ENCODE measurements around the gene PTDSS2. TPM values are rescaled to one million over a fixed set of nuclear protein-coding genes. Genes with fewer than 3 reads are reported as not detected.

Gene PTDSS2
- total and polyA plus RNA-seq, 2 donors from 2014 or later = 28.5 to 37.7 TPM

DNA sequence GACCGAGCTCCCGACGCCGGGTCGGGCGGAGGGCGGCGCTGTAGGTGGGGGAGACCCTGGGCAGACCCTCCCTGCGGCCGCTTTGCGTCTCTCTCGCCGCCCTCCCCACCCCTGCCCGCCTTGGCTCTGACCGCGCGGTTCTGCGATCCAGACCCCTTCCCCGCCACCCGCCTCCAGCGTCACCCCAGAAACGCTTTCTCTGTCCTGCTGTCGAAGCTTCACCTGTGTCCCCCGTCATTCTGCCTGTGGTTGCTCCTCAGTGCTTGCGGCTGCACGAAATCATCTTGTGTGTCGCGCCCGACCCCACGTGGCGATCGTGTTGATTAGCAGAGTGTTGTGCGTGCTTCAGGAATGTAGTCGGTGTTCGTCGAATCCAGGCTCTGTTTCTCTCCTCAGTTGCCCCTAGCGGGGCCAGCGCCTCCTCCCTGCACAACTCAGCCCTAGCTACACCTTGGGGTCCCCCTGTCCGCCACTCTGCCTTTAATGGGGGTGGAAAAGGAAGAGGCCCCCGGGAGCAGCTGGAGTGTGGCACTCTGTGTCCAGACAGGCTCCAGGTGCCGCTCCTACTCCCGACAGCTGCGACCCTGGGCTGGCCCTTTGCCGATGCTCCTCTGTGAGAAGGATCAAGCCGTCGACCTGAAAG lies 851 bp downstream of the PTDSS2 start:
- H3K36me3 ChIP-seq (ENCODE audit: control insufficient read depth in 2 of 3, insufficient read depth in 3 of 3, low read length in 3 of 3) = peaks cover 0 to 9% (median 5%) of the 10 kb centered on the region in 3 donors
- intact Hi-C loops (cut with DNase I) = no loop called here
- TF ChIP-seq, protein P1, sequence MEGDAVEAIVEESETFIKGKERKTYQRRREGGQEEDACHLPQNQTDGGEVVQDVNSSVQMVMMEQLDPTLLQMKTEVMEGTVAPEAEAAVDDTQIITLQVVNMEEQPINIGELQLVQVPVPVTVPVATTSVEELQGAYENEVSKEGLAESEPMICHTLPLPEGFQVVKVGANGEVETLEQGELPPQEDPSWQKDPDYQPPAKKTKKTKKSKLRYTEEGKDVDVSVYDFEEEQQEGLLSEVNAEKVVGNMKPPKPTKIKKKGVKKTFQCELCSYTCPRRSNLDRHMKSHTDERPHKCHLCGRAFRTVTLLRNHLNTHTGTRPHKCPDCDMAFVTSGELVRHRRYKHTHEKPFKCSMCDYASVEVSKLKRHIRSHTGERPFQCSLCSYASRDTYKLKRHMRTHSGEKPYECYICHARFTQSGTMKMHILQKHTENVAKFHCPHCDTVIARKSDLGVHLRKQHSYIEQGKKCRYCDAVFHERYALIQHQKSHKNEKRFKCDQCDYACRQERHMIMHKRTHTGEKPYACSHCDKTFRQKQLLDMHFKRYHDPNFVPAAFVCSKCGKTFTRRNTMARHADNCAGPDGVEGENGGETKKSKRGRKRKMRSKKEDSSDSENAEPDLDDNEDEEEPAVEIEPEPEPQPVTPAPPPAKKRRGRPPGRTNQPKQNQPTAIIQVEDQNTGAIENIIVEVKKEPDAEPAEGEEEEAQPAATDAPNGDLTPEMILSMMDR (IDR thresholded peaks at IDR 0.05; ENCODE audit: borderline replicate concordance, extremely low read depth, insufficient read depth) = peak; percentile 38
- no peaks in the 10 kb centered on the region for H3K9me3 ChIP-seq (ENCODE audit: control insufficient read depth in 2 of 3, insufficient read depth in 1 of 3, low read length in 3 of 3)
- H3K4me3 ChIP-seq (ENCODE audit: low read length in 3 of 3) = peak overlapping the region; percentile 49 to 82 (median 80)
- H3K27me3 ChIP-seq (ENCODE audit: control insufficient read depth, insufficient read depth, low read length) = no peaks in the 10 kb centered on the region
- H3K27ac ChIP-seq (ENCODE audit: low read depth in 2 of 2, low read length in 2 of 2) = peak overlapping the region; percentile 41 to 86
- DNase-seq (peak; percentile 79 to 90 (median 88)), FAIRE-seq (no peak)
- peak overlapping the region; percentile 52 to 67 (median 55) for H3K9ac ChIP-seq (ENCODE audit: low read length in 3 of 3)
- peaks cover 0 to 26% (median 0%) of the 10 kb centered on the region in 3 donors for H3K4me1 ChIP-seq (ENCODE audit: control insufficient read depth in 2 of 3, insufficient read depth in 2 of 3, low read depth in 1 of 3, low read length in 3 of 3)

DNA sequence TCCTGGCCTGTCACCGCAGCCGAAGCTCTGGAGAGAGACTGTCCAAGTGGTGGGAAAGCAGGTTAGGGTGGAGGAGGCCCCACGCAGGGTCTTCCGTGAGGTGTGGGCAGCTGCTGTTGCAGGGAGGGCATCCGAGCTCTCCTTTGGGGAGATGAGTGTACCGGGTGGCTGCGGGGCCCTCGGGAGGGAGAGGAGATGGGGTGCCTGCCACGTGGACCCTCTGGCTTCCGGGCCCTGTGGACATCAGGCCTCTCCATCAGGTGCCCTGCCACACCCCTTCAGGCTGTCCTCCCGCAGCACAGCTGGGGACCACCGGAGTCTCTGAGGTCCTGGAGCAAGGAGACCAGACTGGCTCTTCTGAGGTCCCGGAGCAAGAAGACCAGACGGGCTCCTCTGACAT lies 1.7 kb downstream of the PTDSS2 start:
- Histone ChIP-seq H3K4me1 (ENCODE audit: control insufficient read depth in 2 of 3, insufficient read depth in 2 of 3, low read depth in 1 of 3, low read length in 3 of 3) (peaks cover 0 to 26% (median 0%) of the 10 kb centered on the region in 3 donors), H3K27ac (ENCODE audit: low read depth in 2 of 2, low read length in 2 of 2) (no peak overlapping the region), H3K9ac (ENCODE audit: low read length in 3 of 3) (peak overlapping the region in 1 of 3 donors; percentile 37), H3K9me3 (ENCODE audit: control insufficient read depth in 2 of 3, insufficient read depth in 1 of 3, low read length in 3 of 3) (no peaks in the 10 kb centered on the region), H3K4me3 (ENCODE audit: low read length in 3 of 3) (peak overlapping the region in 2 of 3 donors; percentile 80 to 82), H3K27me3 (ENCODE audit: control insufficient read depth, insufficient read depth, low read length) (no peaks in the 10 kb centered on the region), H3K36me3 (ENCODE audit: control insufficient read depth in 2 of 3, insufficient read depth in 3 of 3, low read length in 3 of 3) (peaks cover 0 to 9% (median 5%) of the 10 kb centered on the region in 3 donors)
- TF ChIP-seq, protein P1 (IDR thresholded peaks at IDR 0.05; ENCODE audit: borderline replicate concordance, extremely low read depth, insufficient read depth) = no peak
- FAIRE-seq (no peak), DNase-seq (peak in 1 of 5 donors; percentile 79)
- intact Hi-C loops (cut with DNase I) = no loop called here

DNA sequence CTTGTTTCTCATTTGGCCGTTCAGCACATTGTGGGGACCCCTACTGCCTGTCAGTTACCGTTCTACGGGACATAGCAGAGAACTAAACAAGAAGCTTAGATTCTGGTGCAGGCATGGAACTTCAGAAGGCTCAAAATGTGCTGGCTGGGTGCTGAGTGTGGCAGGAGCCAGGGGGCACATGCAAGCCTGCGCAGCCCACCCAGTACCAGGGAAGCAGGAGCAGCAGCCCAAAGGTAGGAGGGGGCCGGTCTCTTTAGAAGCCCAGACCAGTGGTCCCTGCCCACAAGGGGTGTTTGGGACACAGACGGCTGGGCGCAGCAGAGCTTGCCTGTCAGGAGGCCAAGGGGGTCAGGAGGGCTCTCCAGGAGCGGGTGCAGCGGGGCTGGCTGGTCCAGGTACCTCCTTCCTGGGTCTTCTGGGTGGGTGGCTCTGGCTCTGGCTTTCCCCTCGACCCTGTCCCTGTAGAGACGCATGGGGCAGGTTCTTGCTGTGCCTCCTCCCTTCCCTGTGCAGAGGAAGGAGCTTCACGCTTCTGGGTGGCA lies 2.2 kb downstream of the PTDSS2 start:
- Histone ChIP-seq H3K27me3 (ENCODE audit: control insufficient read depth, insufficient read depth, low read length) (no peaks in the 10 kb centered on the region), H3K4me3 (ENCODE audit: low read length in 3 of 3) (no peak overlapping the region), H3K4me1 (ENCODE audit: control insufficient read depth in 2 of 3, insufficient read depth in 2 of 3, low read depth in 1 of 3, low read length in 3 of 3) (peaks cover 0 to 26% (median 0%) of the 10 kb centered on the region in 3 donors), H3K27ac (ENCODE audit: low read depth in 2 of 2, low read length in 2 of 2) (no peak overlapping the region), H3K9ac (ENCODE audit: low read length in 3 of 3) (no peak overlapping the region), H3K9me3 (ENCODE audit: control insufficient read depth in 2 of 3, insufficient read depth in 1 of 3, low read length in 3 of 3) (no peaks in the 10 kb centered on the region), H3K36me3 (ENCODE audit: control insufficient read depth in 2 of 3, insufficient read depth in 3 of 3, low read length in 3 of 3) (peaks cover 0 to 9% (median 5%) of the 10 kb centered on the region in 3 donors)
- no peak for FAIRE-seq
- DNase-seq = peak in 1 of 5 donors; percentile 68
- intact Hi-C loops (cut with DNase I) = no loop called here
- TF ChIP-seq, protein P1 (IDR thresholded peaks at IDR 0.05; ENCODE audit: borderline replicate concordance, extremely low read depth, insufficient read depth) = no peak
